SU-DHL-6 (cell line): ENCODE data around the gene SYPL1.

Experiments used
- H2AFZ ChIP-seq: fragments of 200-600 bp; sonication (generic); 2 replicates; pipeline ENCODE4 v1.6.1; 2014; ENCODE audit warnings: low read depth, mild to moderate bottlenecking, moderate library complexity, mixed read lengths, antibody characterized with exemption, low read length; ENCODE audit not compliant: severe bottlenecking
- H3F3A ChIP-seq: fragments of 200-600 bp; shearing (Covaris generic); 2 replicates; pipeline ENCODE4 v1.6.0; 2016; ENCODE audit warnings: antibody characterized with exemption, mild to moderate bottlenecking; ENCODE audit not compliant: insufficient read depth
- H3K27ac ChIP-seq: fragments of 200-600 bp; sonication (generic); 2 replicates; pipeline ENCODE4 v1.5.1; 2016; ENCODE audit warnings: low read depth, mild to moderate bottlenecking, low read length, moderate library complexity, mixed read lengths
- H3K27me3 ChIP-seq: fragments of 200-600 bp; sonication (generic), shearing (Covaris generic); 2 replicates; pipeline ENCODE4 v1.6.0; 2014; ENCODE audit warnings: mild to moderate bottlenecking, low read length
- H3K36me3 ChIP-seq: fragments of 200-600 bp; sonication (generic); 2 replicates; pipeline ENCODE4 v1.6.1; 2014; ENCODE audit warnings: mild to moderate bottlenecking, low read length, mixed read lengths
- H3K4me2 ChIP-seq: fragments of 300-600, 200-600 bp; shearing (Covaris generic), sonication (generic); 2 replicates; pipeline ENCODE4 v1.6.0; 2014; ENCODE audit warnings: low read length, low read depth, mild to moderate bottlenecking; ENCODE audit not compliant: poor library complexity, severe bottlenecking
- H3K4me3 ChIP-seq: fragments of 200-600 bp; sonication (generic); 2 replicates; pipeline ENCODE4 v1.5.1; 2014; ENCODE audit warnings: antibody characterized with exemption, low read length, mild to moderate bottlenecking, mixed read lengths; ENCODE audit not compliant: insufficient read depth, poor library complexity, severe bottlenecking
- H3K79me2 ChIP-seq: fragments of 200-600 bp; sonication (generic); 2 replicates; pipeline ENCODE4 v1.6.1; 2014; ENCODE audit warnings: mild to moderate bottlenecking, low read length, moderate library complexity; ENCODE audit not compliant: insufficient read depth
- H3K9ac ChIP-seq: fragments of 200-600 bp; sonication (generic); 2 replicates; pipeline ENCODE4 v1.7.0; 2014; ENCODE audit warnings: mild to moderate bottlenecking, low read length
- H3K9me2 ChIP-seq: fragments of 200-600 bp; sonication (generic); replicated peaks from 2 replicates; pipeline ENCODE4 v1.6.1; 2014; ENCODE audit warnings: low read length; ENCODE audit not compliant: insufficient read depth
- H3K9me3 ChIP-seq: fragments of 200-600 bp; sonication (generic); 2 replicates; pipeline ENCODE4 v1.6.1; 2014; ENCODE audit warnings: low read length, mixed read lengths; ENCODE audit not compliant: insufficient read depth
- H4K20me1 ChIP-seq: fragments of 200-600 bp; sonication (generic); 2 replicates; pipeline ENCODE4 v1.6.1; 2014; ENCODE audit warnings: low read depth, mild to moderate bottlenecking, antibody characterized with exemption, low read length, moderate library complexity, mixed read lengths
- EZH2phosphoT487 ChIP-seq: fragments of 200-600 bp; sonication (generic), shearing (Covaris generic); conservative IDR thresholded peaks from 2 replicates; pipeline ENCODE4 v1.6.1; 2018; ENCODE audit warnings: mild to moderate bottlenecking, antibody characterized with exemption, low read length, moderate library complexity, mixed read lengths
- TF ChIP-seq, protein P1 (sequence below): fragments of 200-600 bp; sonication (generic); IDR thresholded peaks from one replicate; pipeline ENCODE4 v1.5.1; 2017; ENCODE audit warnings: antibody characterized with exemption, mild to moderate bottlenecking, low read length, moderate library complexity; ENCODE audit not compliant: insufficient read depth, poor library complexity, severe bottlenecking

The SYPL1 gene

DNA sequence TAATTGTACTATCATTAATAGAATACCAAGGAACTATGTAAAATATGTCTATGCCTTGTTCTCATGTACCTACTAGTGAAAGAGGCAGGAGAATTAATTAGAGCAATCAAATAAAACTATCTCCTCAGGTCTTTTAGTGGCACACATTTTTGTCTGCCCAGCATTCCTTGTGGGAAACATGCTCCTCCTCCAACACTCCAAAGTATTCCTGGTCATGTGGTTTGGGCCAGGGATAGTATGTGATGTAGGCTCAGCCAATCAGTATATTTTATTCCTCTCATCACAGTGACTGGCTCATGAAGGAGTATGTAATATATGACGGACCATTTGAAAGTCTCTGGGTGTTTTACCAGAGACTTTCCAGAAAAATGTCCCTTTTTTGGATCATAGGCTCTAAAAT is 16.7 kb upstream of the SYPL1 start:
- Histone ChIP-seq H3F3A (no peaks in the 10 kb centered on the region), H3K27me3 (no peaks in the 10 kb centered on the region), H3K9me2 (no peaks in the 10 kb centered on the region), H3K9ac (no peak overlapping the region), H3K36me3 (no peaks in the 10 kb centered on the region), H3K27ac (no peak overlapping the region), H2AFZ (no peak overlapping the region), H3K9me3 (no peaks in the 10 kb centered on the region), H3K79me2 (no peaks in the 10 kb centered on the region), H3K4me3 (no peak overlapping the region), H3K4me2 (no peak overlapping the region), H4K20me1 (no peaks in the 10 kb centered on the region)
- TF ChIP-seq, protein P1, sequence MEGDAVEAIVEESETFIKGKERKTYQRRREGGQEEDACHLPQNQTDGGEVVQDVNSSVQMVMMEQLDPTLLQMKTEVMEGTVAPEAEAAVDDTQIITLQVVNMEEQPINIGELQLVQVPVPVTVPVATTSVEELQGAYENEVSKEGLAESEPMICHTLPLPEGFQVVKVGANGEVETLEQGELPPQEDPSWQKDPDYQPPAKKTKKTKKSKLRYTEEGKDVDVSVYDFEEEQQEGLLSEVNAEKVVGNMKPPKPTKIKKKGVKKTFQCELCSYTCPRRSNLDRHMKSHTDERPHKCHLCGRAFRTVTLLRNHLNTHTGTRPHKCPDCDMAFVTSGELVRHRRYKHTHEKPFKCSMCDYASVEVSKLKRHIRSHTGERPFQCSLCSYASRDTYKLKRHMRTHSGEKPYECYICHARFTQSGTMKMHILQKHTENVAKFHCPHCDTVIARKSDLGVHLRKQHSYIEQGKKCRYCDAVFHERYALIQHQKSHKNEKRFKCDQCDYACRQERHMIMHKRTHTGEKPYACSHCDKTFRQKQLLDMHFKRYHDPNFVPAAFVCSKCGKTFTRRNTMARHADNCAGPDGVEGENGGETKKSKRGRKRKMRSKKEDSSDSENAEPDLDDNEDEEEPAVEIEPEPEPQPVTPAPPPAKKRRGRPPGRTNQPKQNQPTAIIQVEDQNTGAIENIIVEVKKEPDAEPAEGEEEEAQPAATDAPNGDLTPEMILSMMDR, result no peak
- TF ChIP-seq EZH2phosphoT487, result no peak

DNA sequence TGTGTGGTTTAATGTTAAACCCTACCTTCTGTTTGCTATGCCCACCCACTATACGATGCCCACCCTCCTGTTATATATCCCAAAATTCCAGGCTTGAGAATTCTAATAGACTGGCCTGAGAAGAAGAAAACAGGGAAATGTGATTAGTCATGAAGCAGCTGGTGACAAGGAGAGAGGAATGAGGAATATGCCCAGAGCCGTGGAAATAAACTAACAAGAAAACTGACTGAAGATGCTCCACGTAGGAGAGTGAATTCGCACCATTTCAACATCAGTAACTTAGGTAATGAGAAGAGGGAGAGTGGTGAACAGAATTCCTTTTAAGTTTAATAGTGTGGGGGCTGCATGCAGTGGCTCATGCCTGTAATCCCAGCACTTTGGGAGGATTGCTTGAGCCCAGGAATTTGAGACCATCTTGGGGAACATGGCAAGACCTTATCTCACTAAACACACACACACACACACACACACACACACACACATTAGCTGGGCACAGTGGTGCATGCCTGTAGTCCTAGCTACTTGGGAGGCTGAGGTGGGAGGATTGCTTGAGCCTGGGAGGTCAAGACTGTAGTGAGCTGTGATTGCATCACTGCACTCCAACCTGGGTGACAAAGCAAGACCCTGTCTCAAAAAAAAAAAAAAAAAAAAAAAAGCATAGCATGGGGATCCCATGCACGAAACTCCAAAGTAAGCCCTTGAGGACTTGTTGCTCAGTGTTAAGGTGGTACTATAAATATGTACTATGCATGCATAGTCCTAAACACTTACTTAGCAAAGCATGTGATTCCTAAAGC is 16.1 kb upstream of the SYPL1 start:
- Histone ChIP-seq H3F3A (no peaks in the 10 kb centered on the region), H3K79me2 (no peaks in the 10 kb centered on the region), H3K4me2 (no peak overlapping the region), H3K9ac (no peak overlapping the region), H2AFZ (no peak overlapping the region), H3K4me3 (no peak overlapping the region), H3K36me3 (no peaks in the 10 kb centered on the region), H3K9me3 (no peaks in the 10 kb centered on the region), H4K20me1 (no peaks in the 10 kb centered on the region), H3K9me2 (no peaks in the 10 kb centered on the region), H3K27me3 (no peaks in the 10 kb centered on the region), H3K27ac (no peak overlapping the region)
- TF ChIP-seq EZH2phosphoT487, result no peak
- TF ChIP-seq, protein P1, result no peak

DNA sequence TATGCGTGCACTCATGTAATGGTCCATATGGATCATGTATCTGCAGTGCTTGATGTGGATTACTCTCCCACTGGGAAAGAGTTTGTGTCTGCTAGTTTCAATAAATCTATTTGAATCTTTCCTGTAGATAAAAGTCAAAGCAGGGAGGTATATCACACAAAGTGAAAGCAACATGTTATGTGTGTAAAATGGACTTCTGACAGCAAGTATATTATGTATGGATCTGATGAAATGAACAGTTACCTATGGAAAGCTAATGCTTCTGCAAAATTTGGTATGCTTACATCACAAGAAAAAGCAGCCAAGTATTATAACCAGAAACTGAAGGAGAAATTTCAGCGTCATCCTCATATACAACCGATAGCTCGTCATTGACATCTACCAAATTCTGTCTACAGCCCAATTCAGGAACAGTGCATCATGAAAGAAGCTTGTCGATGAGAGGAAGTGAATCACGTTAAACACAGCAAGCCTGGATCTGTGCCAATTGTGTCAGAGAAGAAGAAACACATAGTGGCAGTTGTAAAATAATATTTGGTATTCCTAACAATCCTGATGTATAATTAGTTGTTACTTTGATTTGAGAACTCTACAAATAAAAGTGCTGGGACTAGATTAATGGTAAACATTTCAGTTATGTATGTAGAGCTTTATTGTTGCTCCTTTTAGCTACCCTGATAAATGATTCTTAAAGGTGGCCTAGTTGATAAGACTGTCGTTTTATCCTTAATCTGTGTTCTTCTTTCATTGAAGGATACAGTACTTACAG is 14.2 kb upstream of the SYPL1 start:
- H3K4me2 ChIP-seq, result no peak overlapping the region
- H3K9me2 ChIP-seq, result no peaks in the 10 kb centered on the region
- no peak overlapping the region for H2AFZ ChIP-seq

More for the DNA sequence above, 14.2 kb upstream of the SYPL1 start:
- Histone ChIP-seq H3F3A (no peaks in the 10 kb centered on the region), H3K27me3 (no peaks in the 10 kb centered on the region), H3K4me3 (no peak overlapping the region), H3K9me3 (no peaks in the 10 kb centered on the region), H3K36me3 (no peaks in the 10 kb centered on the region), H3K79me2 (no peaks in the 10 kb centered on the region), H3K9ac (no peak overlapping the region), H4K20me1 (no peaks in the 10 kb centered on the region), H3K27ac (no peak overlapping the region)
- no peak for TF ChIP-seq EZH2phosphoT487
- TF ChIP-seq, protein P1, result no peak
